GM19452 (cell line): ENCODE data around the gene FHOD3.
"Not testable (repeated sequence)": the region's sequence is repeated elsewhere in the genome, so short reads cannot be mapped to it uniquely, and the experiment has no call there.

Experiments used
- ATAC-seq: cut with Tn5 transposase; IDR thresholded peaks from one replicate; pipeline ENCODE4 v1.9.1; 2021; ENCODE audit not compliant: unreplicated experiment

The FHOD3 gene

DNA sequence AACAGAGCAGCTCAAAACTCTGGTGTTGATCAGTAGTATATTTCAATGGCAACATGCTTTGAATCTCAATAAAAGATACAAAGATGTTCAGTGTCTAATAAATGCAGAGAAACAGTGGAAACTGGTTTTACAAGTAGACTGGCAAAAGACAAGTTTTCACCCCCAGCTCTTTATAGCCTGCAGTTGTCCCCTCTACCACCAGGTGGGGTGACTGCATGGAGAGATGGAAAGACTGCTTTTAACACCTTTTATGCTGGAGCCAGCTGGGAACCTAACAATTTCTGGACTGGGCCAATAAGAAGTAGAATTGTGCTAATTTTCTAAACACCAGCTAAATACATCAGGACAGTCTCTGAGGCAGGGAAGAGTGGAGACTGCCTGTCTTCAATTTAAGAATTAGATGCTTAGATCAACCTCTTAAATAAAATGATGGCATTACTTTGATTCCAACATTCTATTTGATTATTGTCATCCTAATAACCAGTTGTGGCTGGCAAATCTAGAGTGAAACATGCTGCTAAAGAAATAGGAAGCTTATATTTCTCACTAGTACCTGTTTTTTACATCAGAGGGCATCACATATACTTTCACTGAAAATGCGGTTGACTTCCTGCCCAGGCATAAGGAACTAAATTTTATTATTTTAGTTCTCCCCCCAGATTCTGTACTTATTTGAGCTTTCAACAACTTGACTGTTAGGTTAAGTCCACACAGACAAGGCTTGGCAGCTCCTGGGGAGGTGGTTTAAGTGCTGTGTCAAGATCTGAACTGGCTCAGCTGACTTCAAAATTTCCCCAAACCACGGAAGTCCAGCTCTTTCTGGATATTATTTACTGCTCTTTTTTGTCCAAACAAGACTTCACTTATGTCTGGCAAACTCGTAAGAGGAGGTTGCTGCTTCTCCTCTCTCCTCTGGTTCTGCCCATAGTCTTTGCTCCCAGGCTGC lies 390.8 kb downstream of the FHOD3 start:
- ATAC-seq, result no peak

DNA sequence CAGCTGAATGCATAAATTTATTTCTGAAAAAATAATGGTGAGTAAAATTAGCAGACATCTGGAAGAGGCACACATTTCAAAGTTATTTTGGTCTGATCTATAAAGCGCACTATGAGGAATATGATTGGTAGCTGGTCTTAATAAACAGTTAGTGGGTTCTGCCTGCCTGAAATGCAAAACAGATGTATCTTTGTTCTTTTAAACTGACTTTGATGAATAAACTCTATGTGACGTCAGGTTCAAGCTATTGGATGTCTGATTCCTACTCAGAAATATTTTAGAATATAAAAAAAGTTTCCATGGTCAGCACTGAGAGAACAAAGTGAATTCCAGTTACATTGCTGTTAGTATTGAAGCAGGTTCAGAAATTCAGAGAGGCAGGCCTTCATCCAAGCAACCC lies 394.9 kb downstream of the FHOD3 start:
- ATAC-seq, result no peak

DNA sequence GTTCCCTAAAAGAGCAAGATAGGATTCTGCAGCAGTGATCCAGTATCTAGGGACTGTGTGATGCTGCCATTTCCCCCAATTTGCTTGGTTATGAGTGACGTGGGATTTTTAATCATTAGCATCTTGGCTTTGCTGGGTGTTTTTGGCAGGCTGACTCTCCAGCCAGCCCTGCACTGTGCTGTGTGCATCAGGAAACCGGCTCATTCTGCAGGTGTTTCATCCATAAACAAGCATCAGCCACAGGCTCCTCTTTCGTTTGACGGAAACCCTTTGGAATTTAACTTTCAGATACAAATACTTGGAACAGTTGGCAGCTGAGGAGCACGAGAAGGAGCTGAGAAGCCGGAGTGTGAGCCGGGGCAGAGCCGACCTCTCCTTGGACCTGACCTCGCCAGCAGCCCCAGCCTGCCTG lies 395.4 kb downstream of the FHOD3 start:
- no peak for ATAC-seq

DNA sequence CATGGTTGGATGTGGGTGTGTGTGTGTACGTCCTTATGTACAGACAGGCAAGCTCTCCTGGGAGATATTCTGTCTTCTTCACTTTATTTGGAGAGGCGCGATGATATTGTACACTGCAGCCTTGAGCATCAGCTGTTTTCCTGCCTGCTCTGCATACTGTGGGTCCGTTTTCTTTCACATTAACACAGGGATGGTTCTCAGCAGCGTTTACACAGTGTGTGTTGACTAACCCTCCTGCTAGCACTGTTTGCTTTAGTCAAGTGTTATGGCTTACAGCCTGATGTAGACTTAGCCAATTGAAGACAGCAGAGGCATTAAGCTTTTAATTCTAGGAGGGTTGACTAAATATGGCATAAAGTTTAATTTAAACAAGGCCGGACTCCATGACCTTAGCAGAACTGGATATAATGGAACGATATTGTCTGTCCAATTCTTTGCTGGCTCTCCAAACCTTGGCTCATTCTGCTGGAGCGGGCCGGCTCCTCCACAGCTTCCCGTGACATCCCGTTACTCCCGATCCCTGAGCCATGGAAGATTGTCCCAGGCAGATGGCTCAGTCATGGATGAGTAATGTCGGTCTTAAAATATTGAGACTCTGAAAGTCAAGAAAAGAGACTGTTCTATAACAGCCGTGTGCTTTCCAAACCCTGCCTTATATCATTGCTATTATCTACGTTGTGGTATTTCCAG lies 396.6 kb downstream of the FHOD3 start:
- no peak for ATAC-seq

DNA sequence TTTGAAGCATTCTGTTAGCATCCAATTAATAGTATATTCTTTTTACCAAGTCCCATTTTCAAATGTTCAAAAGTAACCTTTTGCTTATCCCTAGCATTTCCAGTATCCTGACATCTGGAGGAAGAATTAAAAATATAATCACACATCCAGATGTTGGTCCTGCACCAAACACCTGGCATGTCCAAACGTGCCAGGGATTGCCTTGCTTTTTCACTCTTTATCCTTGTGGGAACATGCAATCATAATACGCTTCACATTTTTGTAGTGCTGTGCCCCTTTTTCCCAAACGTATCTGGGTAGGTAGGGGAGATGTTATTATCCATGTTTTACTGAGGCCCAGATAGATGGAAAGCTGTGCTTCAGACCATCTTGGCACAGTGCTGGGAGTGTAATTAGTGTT lies 398.3 kb downstream of the FHOD3 start:
- no peak for ATAC-seq

DNA sequence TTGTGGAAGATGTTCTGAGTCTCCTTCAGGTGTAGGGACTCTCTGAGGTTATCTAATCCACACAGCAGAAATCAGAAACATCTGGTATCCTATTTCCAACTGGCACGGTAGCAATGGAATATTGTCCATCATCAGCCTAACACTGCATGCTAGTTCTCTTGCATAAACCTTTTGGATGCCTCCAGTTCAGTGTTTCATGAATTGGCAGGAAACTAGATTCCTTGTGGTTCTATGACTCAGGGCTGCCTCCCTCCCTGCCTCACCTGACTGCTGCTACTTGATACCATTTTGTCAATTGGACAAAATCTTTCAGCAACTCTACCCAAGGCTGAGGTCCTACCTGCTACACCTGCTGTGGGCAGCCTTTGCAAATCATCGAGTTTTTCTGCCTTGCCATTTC lies 400.4 kb downstream of the FHOD3 start:
- no peak for ATAC-seq

DNA sequence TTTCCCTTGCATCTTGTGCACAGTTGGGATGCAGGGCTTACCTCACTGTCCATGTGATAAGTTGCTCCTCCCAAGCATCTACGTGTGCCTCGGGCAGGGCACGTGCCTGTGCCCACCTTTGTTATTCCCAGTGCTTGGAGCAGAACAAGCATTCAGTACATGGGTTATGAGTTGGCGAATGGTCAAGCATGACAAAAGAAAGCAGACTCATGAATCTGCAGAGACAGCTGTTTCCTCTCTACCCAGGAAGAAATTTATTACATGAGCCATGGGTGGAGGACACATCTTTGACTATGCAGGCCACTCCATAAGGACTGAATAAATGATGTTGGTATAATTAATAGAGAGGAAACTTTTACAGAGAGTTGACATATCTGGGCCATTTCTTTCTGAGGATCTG lies 403.4 kb downstream of the FHOD3 start:
- ATAC-seq, result no peak

DNA sequence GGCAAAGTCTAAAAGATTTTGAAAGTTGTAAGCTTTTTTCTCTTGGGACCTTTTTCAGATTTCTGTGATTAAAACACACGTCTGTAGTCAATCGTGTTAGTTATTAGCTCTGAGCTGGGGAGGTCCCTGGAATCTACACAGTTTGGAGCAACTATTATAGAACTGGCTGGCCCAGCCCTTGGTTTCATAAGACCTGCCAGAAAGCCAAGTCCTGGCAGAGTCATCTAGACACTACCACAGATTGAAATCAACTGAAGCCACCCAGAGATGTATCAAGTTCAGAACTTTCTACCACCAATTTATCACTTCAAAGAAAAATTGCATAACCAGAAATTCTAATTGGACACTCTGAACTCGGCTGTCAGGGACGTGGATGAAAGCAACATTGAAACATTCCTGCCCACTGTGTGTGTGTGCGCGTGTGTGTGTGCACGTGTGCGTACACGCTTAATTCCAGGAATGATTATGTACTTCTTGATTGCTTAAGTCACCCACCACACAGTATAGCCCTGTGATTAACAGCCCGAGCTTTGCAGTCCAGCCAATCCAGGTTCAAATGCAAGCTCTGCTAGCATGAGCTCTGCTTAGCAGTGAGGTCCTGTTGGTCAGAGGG lies 405.0 kb downstream of the FHOD3 start:
- ATAC-seq, result no peak

DNA sequence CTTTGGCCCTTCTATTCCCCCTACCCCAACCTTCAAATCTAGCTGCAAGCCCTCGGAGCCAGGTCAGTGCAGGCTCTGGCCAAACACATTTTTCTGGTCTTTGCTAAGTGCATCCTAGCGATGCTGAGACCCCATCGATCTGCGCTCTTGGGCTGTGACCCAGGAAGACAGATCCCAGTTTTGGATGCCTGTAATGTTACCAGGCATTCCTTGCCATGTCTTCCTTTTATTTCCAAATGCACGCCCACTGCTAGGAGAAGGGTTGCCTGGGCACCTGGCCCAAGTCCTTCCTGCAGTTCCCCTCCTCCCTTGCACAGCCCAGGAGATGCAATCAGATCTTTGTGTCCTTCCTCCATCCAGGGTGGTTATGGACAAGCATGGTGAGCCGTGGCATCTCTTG lies 406.6 kb downstream of the FHOD3 start:
- ATAC-seq, result no peak

DNA sequence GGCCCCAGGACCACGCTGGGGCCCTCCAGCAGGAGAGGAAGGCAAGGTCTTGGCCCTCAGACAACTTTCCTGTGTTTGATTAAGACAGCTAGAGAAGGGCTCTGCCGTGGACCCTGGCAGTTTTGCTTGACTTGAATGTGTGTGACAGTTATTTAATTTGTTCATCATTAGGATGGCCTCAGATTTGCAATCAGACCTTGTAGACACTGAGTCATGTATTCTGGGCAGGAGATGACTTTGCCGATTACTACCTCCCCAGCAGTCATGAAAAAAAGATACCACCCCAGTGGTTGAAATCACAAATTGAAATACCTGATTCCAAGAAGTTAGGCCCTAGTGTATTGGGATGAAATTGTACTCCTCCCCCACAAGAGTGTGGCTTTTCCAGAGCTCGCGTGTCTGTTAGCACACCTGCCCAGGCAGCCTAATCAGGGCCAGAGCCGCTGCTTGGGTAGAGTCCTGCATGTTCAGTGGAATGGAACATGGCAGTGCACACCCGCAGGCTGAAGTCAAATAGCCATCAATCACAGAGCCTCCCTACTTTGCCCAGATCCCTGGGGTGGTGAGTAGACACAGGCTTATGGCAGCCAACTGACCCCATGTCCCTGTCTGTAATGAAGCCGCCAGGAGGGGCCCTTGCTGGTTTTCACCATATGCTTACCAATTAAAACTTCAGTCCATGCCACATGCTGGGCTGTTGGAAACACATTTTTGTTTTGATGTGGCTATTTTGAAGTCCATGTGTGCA lies 408.8 kb downstream of the FHOD3 start:
- no peak for ATAC-seq

DNA sequence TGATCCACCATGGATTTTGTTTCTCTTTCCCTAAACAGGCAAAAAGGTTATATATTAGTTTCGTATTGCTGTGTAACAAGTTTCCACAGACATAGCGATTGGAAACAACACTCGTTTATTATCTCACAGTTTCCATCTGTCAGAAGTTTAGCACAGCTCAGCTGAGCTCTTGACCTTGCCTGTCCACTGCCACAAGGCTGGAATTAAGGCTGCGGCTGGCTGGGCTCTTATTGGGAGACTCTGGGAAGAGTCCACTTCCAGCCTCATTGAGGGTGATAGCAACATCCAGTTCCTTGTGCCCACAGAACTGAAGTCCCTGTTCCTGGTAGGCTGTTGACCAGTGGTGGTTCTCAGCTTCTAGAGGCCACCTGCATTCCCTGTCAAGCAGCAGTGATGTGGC lies 410.9 kb downstream of the FHOD3 start:
- no peak for ATAC-seq

DNA sequence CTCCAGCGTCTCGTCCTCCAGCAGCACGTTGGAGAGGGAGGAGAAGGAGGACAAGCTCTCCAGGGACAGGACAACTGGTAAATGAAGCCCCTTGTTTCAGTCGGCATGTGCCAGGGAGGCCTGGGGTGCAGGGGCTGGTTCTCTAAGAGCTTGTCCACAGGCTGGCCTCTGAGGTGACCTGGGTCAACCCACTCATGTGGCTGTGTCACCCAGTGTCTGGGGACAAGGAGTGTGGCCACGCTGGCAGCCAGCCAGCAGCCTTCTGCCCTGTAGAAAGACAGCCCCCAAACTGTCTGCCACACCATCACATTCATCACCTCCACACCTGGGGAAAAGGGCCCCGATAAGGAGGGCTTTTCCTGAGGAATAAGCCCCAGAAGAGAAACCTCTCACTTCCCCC lies 411.8 kb downstream of the FHOD3 start:
- no peak for ATAC-seq

DNA sequence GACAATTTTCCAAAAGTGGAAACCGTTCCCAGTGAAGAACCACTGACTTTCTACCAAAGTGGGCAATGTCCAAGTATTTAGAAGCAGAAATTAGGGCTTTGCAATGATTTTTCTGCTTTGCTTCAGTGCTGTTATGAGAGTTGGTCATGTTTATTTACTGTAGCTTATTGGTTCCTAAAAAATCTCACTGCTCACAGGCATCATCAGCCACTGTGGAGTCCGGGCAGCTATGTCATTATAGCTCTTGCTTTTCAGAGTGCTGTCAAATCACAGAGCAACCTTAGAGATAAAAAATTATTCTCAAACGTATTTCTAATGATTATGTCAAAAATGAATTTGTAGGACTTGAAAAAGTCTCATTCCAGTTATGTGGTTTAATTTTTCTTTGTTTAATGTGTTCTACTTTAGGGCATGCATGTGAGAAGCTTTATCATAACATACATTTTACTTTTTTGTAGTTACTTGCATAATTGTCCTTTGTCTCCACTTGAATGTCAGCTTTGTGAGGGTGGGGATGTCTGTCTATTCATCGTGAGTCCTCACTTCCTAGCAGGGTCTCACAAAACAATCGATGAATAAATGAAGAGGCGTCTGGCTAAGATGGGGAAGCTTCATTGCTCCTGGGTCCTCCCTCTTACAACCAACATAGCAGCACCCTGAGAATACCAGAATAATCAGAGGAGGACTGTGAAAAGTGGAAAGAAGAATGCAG lies 413.7 kb downstream of the FHOD3 start:
- ATAC-seq, result no peak

DNA sequence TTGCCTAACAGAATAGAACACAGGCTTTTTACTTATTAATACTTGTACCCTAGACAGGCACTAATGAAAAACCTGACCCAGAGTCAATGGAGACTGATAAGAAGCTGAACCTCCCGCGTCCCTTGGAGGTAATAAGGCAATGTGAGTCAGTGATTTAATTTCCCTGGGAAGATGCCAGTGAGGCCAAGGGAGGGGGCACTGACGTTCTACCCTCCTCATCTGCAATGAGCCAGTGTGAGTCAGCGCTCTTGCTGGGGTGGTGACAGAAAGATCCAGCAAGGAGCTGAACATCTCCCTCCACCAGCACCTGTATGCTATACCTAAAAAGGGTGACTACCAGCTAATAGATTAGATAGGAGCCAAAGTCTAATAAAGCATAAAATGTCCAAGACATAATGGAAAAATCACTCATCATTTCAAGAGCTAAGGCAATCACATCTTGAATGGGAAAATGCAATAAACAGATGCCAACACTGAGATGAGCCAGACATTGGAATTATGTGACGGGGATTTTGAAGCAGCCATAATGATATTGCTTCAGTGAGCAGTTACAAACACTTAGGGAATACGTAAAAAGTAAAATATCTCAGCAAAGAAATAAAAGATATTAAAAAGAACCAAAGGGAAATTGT lies 414.4 kb downstream of the FHOD3 start:
- no peak for ATAC-seq

DNA sequence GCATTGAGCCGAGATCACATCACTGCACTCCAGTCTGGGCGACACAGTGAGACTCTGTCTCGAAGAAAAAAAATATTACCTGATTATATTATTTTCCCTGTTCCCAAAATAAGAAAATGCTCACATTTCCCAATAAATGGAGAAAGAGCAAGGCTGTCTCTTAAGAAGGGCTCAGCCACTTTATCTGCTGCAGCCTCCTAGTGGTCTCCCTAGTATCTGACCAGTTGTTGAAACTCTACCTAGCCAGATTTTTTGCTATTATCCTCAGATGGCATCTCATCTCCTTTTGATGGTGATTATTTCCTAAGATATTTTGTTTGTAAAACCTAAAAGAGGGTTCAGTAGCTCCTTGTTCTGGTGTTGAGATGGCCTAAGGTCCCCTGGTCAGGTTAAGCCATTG lies 417.0 kb downstream of the FHOD3 start:
- no peak for ATAC-seq

DNA sequence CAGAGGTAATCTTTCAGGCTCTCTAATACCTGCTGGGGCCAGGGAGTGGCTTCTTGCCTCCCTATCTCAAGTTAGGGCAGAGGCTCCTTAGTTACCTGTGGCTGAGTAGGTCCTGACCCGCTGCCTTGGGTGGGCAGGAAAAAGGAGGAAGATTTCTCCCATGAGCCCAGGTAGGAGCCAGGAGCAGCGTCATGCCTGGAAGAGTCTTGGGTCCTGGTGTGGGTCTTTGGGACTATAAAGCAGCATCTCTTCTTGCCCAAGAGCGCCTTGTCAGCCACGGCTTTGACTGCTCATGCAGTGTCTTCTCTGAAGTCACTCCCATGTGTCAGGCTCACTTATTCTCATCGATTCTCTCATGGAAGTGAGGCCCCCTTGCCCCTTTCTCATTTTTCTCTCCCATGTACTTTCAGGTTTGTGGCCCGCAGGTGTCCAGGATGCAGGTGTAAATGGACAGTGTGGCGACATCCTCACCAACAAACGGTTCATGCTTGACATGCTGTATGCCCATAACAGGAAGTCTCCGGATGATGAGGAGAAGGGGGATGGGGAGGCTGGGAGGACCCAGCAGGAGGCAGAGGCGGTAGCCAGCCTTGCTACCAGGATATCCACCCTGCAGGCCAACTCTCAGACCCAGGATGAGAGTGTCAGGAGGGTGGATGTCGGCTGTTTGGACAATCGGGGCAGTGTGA lies 420.1 kb downstream of the FHOD3 start:
- no peak for ATAC-seq

DNA sequence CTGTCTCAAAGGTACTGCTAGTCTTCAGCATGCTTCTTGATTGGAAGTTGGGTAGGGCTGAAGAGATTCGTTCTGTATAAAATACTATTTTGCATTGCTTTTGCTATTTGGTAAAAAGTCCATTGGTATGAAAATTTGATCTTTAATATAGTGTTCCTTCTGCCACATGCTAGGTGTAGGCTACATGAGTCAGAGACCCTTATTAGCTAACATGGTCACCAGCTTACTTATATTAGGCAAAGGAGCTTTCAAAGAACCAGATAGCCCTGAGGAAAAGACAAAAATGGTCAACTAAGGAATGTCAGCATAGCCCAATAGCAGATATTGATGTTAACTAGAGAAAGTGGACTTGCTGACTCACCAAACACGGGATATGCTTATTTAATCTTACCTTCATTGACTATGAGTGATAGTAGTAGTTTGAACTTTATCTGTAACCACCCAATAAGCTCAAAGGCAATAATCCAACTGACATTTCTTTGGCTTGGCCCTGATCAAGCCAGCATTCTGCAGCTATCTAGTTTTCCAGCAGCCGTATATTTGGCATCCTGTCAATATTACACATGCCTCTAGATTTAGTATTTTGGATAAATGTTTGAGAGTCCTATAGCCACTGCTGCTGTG lies 421.3 kb downstream of the FHOD3 start:
- no peak for ATAC-seq

DNA sequence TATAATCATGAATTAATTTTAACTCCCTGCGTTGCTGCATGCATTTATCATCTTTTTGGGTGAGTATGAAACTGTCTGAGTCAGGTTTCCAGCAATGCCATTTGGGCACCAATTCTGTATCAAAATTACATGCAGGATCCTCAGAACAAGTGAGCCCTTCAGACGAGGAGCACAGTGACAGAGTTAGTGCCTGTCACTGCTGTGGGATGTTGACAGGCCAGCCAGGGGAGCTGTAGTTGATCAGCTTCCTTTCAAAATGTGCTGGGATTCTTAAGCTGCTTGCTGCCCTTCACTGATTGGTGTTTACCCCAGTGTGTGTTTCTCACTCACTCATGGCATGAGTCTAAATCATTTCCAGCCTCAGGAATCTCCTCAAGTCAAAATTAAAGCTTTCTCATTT lies 422.1 kb downstream of the FHOD3 start:
- ATAC-seq, result no peak

DNA sequence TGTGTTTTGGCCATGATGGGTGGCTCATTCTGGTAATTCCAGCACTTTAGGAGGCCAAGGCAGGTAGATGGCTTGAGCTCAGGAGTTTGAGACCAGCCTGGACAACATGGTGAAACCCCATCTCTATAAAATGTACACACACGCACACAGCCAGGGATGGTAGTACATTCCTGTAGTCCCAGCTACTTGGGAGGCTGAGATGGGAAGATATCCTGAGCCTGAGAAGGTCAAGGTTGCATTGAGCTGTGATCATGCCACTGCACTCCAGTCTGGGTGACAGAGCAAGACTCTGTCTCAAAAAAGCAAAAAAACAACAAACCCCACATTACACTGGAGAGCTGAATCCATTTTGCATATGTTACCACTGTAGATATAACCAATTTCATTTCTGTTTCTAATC lies 423.8 kb downstream of the FHOD3 start:
- not testable (repeated sequence) for ATAC-seq
